Stimulated activated CD4-positive, alpha-beta T cell treated with anti-CD3 and anti-CD28 coated beads, Interleukin-4, amount 100 ng/mL, for 48 hours (primary cell): ENCODE results near the gene ACP6.

Experiments used
- DNase-seq, 2 donors: peaks; one replicate each; pipeline ENCODE4 v3.0.0-alpha.2; 2020; ENCODE audit warnings: low read depth in 2 of 2

Gene ACP6

GRCh38 chr1:147651466-147651865, 18.9 kb downstream of the ACP6 start:
- DNase-seq = no peak

DNA sequence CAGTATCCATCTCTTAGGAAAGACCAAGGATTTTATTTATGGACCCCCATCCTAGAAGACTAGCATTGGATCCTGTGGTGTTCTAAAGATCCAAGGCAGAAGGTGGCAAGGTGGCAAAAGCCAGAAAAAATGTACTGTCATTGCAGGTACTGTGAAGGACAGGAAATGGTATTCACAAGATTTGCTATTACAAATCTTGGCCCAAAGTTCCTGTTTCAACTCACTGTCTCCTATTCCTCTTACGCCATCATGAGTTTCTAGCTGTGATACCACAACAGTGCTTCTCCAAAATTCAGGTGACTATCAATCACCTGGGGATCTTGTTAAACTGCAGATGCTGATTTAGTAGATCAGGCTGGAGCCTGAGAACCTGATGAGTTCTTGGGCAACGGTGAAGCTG, 21.4 kb downstream of the ACP6 start:
- no peak for DNase-seq

DNA sequence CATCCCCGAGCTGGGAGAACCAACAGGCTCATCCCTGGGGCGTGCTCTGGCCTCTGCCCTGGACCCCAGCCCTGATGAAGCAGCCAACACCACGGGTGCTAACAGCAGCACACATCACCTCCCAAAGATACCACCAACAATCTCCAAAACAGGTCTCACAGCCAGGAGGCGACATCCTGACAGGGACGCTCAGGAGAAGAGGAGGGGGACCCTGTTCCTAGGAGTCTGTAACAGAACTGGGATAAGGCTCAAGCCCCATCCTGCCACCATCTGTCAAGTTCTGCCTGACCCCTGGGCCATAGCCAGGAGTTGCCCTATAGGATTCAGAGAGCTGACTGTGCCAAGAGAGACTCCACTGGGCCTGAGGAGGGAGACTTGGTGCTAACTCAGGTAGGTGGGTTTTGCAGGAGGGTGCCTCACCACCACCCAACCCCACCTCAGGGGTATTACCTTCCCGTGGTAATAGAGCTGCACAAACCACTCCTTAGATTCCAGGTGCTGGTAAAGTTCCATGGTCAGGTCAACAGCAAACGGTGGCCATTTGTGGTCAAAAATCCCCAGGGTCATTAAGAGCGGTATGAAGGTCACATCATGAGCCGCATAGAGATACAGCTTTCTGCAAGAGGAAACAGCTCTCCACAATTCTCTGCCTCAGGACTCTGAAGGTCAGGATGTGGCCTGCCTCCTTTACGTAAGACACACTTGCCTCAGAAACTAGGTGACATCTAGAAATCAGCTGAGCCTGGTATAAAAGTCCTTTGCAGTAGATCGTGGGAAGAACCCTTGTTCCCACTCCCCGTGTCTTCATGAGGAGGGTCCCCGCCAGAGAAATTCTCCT, 22.3 kb downstream of the ACP6 start:
- DNase-seq = no peak

- DNase-seq = no peak
Observed at GRCh38 chr1:147643974-147644373, 26.4 kb downstream of the ACP6 start.

GRCh38 chr1:147641695-147642592, 28.4 kb downstream of the ACP6 start:
- DNase-seq = peak; percentile 27 to 47

DNA sequence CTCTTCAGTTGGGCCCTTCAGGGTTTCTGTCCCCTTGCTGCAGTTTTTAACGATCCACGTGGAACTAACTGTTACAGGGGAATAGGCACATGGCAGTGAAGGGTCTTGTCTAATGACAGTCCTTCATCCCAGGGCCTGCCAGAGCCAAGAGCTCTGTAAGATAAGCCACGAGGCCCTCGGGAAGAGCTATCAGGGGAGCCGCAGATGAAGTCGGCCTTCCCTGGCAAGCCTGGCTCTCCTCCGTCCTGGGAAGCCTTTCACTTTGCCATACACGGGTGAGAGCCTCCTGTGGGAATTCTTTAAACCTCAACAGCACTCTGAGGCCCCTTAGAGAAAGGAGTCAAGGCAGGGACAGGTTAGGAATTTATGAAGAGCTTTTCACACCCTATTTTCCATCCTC, 29.0 kb downstream of the ACP6 start:
- DNase-seq = no peak

- peak; percentile 69 to 76 for DNase-seq
Observed at GRCh38 chr1:147640553-147641165, 29.7 kb downstream of the ACP6 start.

DNA sequence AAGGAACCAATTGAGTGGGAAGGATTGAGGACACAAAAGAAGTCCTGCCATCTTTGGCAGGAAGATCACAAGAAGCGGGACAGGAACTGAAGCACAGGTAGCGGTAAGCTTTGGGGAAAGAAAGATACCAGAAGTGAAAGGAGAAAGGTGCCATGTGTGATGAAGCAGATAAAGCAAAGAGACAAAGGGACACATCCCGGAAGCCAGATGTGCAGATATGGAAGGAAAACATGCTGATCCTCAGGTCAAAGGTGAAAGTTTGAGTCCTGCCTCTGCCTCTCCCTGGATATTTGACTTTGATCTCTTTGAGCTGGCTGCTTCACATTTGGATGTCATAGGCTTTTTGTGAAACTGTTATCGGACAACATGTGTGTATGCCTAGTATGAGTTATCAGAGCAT, 34.0 kb downstream of the ACP6 start:
- no peak for DNase-seq

DNA sequence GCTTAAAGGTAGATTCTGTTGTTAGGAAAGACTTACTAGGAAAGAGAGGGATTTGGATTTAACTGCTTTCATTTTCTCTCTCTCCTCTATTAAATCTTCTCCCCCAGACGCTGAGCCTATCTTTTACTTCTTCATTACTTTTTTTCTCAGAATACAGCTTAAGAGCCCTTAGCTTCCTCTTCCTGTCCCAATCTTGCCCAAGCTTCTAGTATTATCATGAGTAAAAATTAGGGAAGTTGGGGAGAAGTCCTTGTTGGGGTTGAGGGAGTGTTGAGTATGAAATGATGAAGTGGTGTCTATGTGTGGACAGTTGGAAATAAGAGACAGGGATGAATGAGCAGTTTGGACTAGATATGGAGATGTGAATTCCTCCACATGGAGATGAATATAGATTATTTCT, 35.0 kb downstream of the ACP6 start:
- no peak for DNase-seq

DNA sequence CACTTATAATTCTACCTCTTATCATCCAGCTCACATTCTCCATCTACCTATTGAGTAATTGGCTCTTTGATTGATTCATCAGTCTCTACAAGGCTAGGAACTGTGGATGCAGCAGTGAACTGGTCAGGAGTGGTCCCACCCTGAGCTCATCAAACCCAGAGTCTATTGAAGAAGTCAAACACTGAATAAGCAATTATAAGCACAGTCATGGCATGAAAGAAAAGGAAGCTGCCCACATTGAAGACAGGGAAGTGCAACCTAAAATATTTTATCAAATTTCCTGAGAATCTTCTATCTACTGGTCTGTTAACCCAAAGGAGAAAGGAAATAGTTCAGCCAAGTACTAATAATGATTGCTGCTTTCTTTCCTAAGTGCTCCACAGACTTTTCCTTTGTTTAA, 35.7 kb downstream of the ACP6 start:
- no peak for DNase-seq

DNA sequence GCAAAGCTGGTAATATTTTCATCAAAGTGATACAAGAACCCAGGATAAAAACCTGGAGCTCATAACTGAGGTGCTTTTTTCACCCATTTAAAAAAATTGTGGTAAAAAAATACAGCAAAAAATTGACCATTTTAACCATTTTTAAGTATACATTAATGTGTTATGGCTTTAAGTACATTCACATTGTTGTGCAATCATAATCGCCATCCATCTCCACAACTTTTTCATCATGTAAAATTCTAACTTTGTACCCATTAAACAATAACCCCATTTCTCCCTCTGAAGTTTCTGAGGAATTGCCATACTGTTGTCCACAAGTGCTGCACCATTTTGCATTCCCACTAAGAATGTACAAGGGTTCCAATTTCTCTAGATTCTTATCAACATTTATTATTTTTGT, 36.6 kb downstream of the ACP6 start:
- no peak for DNase-seq

DNA sequence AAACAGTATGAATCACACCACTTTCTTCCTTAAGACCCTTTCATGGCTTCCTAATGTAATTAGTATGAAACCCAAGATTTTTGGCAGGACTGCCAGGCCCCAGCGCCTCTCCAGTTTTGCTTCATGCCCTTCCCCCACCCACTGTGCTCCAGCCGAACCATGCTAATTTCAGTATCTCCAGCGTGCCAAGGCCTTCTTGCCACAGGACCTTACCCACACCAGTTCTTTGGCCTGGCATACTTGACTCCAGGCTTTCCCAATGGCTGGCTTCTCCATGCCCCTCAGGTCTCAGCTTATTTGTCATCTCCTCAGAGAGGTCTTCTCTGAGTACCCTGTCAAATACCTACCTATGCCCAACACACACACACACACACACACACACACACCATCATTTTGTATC, 38.5 kb downstream of the ACP6 start:
- DNase-seq = no peak

- no peak for DNase-seq
Observed at GRCh38 chr1:147630447-147630846, 39.9 kb downstream of the ACP6 start.

DNA sequence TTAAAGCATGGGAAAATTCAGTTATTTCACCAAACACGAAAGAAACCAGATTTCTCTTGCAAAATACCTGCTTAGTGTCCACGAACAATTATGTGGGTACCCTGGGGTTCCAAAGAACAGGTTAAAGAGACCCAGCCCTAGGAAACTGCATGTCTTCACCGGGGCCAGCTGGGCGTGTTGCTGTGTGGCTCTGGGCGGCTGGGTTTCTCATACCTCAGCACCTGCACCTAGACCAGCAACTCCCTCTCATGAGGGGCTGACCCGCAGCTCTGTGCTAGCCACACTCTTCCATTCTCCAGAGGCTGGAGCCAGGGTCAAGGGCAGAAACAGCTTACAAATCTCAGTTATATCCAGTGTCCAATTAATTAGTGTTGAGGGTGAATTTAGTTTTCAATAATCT, 40.3 kb downstream of the ACP6 start:
- DNase-seq = no peak

- DNase-seq = no peak
Observed at GRCh38 chr1:147628441-147628840, 41.9 kb downstream of the ACP6 start.

- DNase-seq = peak; percentile 30 to 35
Observed at GRCh38 chr1:147627435-147628110, 42.8 kb downstream of the ACP6 start.

GRCh38 chr1:147626739-147627138, 43.6 kb downstream of the ACP6 start:
- DNase-seq = no peak

DNA sequence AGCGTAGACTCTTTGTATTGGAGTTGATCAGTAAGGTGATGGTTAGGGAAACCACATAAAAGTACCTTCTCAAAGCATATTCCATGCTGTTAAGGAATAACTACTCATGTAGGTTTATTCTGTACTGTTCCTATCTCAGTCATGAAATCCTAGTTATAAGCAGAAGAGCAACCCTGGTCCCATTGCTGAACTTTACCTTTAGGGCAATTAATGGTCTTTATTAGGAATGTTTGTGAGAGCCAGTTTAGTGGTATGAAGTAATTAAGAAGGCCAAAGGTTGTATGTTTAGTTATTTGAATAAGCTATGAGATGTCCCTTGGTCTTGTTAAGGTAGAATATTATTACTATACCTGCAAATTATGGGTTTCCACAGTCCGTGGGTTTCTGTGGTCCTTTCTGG, 44.0 kb downstream of the ACP6 start:
- DNase-seq = no peak

GRCh38 chr1:147625362-147625995, 44.8 kb downstream of the ACP6 start:
- DNase-seq = no peak

DNA sequence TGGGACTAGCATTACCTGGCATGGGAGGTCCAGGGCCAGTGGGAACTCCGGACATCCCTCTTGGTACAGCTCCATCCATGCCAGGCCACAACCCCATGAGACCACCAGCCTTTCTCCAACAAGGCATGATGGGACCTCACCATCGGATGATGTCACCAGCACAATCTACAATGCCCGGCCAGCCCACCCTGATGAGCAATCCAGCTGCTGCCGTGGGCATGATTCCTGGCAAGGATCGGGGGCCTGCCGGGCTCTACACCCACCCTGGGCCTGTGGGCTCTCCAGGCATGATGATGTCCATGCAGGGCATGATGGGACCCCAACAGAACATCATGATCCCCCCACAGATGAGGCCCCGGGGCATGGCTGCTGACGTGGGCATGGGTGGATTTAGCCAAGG, 45.8 kb downstream of the ACP6 start:
- DNase-seq = no peak

GRCh38 chr1:147624011-147624410, 46.3 kb downstream of the ACP6 start:
- DNase-seq = no peak
